ENCODE measurements around the gene SSTR4.

- TF ChIP-seq CTCF (IDR thresholded peaks at IDR 0.05) (no peak), POLR2A (IDR thresholded peaks at IDR 0.05) (no peak)
Observed at GRCh38 chr20:23037017-23037481, 1.9 kb downstream of the SSTR4 start.
